A549 (cell line): ENCODE data around the gene FAM50A. TPM values are rescaled to one million over a fixed set of nuclear protein-coding genes. Genes with fewer than 3 reads are reported as not detected.
A peak's percentile ranks its signal among the peaks of the same experiment; 100 is the strongest.
"Not testable (repeated sequence)": the region's sequence is repeated elsewhere in the genome, so short reads cannot be mapped to it uniquely, and the experiment has no call there.

Experiments
- ATAC-seq, 2 experiments: fragments of 200-7000 bp in 1 of 2; fragments of >200 bp in 1 of 2; cut with Nextera tagmentation in 1 of 2; cut with Tn5 transposase in 1 of 2; 3 replicates each; pipeline versions ENCODE4 v1.8.0 to v1.9.1; 2018 to 2020; ENCODE audit warnings: mild to moderate bottlenecking in 1 of 2, moderate library complexity in 1 of 2
- CTCF ChIA-PET: fragments of 300-600 bp; sonication (Branson Sonifier 250); formaldehyde crosslinking; extraction: SDS; loops from one replicate; lab custom pipeline; 2021; ENCODE audit warnings: antibody characterized with exemption, inconsistent platforms; lab: Yijun Ruan, JAX
- POLR2A ChIA-PET: fragments of 350-600 bp; formaldehyde crosslinking; extraction: SDS; loops from one replicate; lab custom pipeline; 2021; ENCODE audit warnings: antibody characterized with exemption, inconsistent platforms; lab: Yijun Ruan, JAX
- DNase-seq, 2 experiments: peaks; one replicate each; pipeline versions ENCODE4 v3.0.0 to v3.0.0-alpha.2; 2011 to 2016; ENCODE audit warnings: low read depth in 1 of 2, low spot score in 1 of 2
- FAIRE-seq: peaks from 2 replicates; lab custom pipeline; 2011; peaks lifted over from hg19 to GRCh38; lab: Jason Lieb, UNC
- H3K27ac ChIP-seq, 2 experiments: fragments of >200 bp; sonication (Bioruptor Twin); formaldehyde crosslinking; 3 replicates each; pipeline ENCODE4 v1.5.1; 2016 to 2017
- H3K4me1 ChIP-seq: fragments of >200 bp; sonication (Bioruptor Twin); formaldehyde crosslinking; 3 replicates; pipeline ENCODE4 v1.6.1; 2016
- H3K4me2 ChIP-seq: fragments of >200 bp; sonication (Bioruptor Twin); formaldehyde crosslinking; 3 replicates; pipeline ENCODE4 v1.6.1; 2016
- H3K4me3 ChIP-seq: fragments of >200 bp; sonication (Bioruptor Twin); formaldehyde crosslinking; 3 replicates; pipeline ENCODE4 v1.5.1; 2016
- H3K9me3 ChIP-seq: fragments of >200 bp; sonication (Bioruptor Twin); formaldehyde crosslinking; 3 replicates; pipeline ENCODE4 v1.6.1; 2016
- CBX2 ChIP-seq: fragments of 200-600 bp; sonication (generic); IDR thresholded peaks from 2 replicates; pipeline ENCODE4 v1.6.1; 2016; ENCODE audit warnings: low read depth, mild to moderate bottlenecking, borderline replicate concordance
- CBX8 ChIP-seq: fragments of 200-600 bp; sonication (generic); IDR thresholded peaks from 2 replicates; pipeline ENCODE4 v1.6.1; 2016
- CEBPB ChIP-seq, 2 experiments: fragments of >200 bp in 1 of 2; sonication (Bioruptor Twin) in 1 of 2; formaldehyde crosslinking in 1 of 2; IDR thresholded peaks; 2 replicates each; pipeline ENCODE4 v1.6.1; 2012 to 2016
- CHD4 ChIP-seq: fragments of 200-600 bp; sonication (generic); IDR thresholded peaks from 2 replicates; pipeline ENCODE4 v1.6.1; 2016; ENCODE audit warnings: antibody characterized with exemption, mild to moderate bottlenecking, borderline replicate concordance
- EHF ChIP-seq: fragments of 250-450 bp; sonication (Bioruptor Pico); IDR thresholded peaks from 2 replicates; pipeline ENCODE4 v1.5.0; 2020; ENCODE audit warnings: mild to moderate bottlenecking
- EHMT2 ChIP-seq: fragments of 200-600 bp; sonication (generic); IDR thresholded peaks from 2 replicates; pipeline ENCODE4 v1.6.1; 2016; ENCODE audit warnings: antibody characterized with exemption, low read depth, mild to moderate bottlenecking, moderate library complexity
- EP300 ChIP-seq, 2 experiments: fragments of >200 bp; sonication (Bioruptor Twin); formaldehyde crosslinking; IDR thresholded peaks; 2 replicates in 1 of 2; 3 replicates in 1 of 2; pipeline ENCODE4 v1.6.1; 2016 to 2017
- GATA3 ChIP-seq: IDR thresholded peaks from 2 replicates; pipeline ENCODE4 v1.6.1; 2012; ENCODE audit warnings: borderline replicate concordance
- HOXA7 ChIP-seq: fragments of 250-450 bp; sonication (Bioruptor Pico); IDR thresholded peaks from 2 replicates; pipeline ENCODE4 v1.5.0; 2020; ENCODE audit warnings: mild to moderate bottlenecking, moderate library complexity
- HOXB13 ChIP-seq: fragments of 250-450 bp; sonication (Bioruptor Pico); IDR thresholded peaks from 2 replicates; pipeline ENCODE4 v1.5.0; 2020; ENCODE audit warnings: low read depth, mild to moderate bottlenecking, moderate library complexity
- JUN ChIP-seq, 2 experiments: fragments of >200 bp; sonication (Bioruptor Twin); formaldehyde crosslinking; IDR thresholded peaks; 2 replicates in 1 of 2; 3 replicates in 1 of 2; pipeline ENCODE4 v1.6.1; 2016 to 2017
- JUNB ChIP-seq: fragments of >200 bp; sonication (Bioruptor Twin); formaldehyde crosslinking; IDR thresholded peaks from 2 replicates; pipeline ENCODE4 v1.6.1; 2016
- MAX ChIP-seq: IDR thresholded peaks from 2 replicates; pipeline ENCODE4 v1.6.1; 2012
- MAZ ChIP-seq: fragments of 150-350 bp; IDR thresholded peaks from 2 replicates; pipeline ENCODE4 v1.6.1; 2014; ENCODE audit warnings: antibody characterized with exemption, low read depth, low read length, borderline replicate concordance
- PHF8 ChIP-seq: fragments of 200-600 bp; sonication (generic); IDR thresholded peaks from 2 replicates; pipeline ENCODE4 v1.6.1; 2016; ENCODE audit warnings: low read depth, mild to moderate bottlenecking, antibody characterized with exemption, moderate library complexity, borderline replicate concordance
- POLR2A ChIP-seq: IDR thresholded peaks from 2 replicates; pipeline ENCODE4 v1.6.1; 2012; ENCODE audit warnings: mild to moderate bottlenecking, low read length
- POLR2AphosphoS2 ChIP-seq: conservative IDR thresholded peaks from 2 replicates; pipeline ENCODE4 v1.6.1; 2012; ENCODE audit warnings: low read length, improper control_type of control experiment, inconsistent platforms
- RCOR1 ChIP-seq: fragments of 150-350 bp; IDR thresholded peaks from 2 replicates; pipeline ENCODE4 v1.6.1; 2014; ENCODE audit warnings: antibody characterized with exemption, low read length, low read depth
- RNF2 ChIP-seq: fragments of 200-600 bp; sonication (generic); IDR thresholded peaks from 2 replicates; pipeline ENCODE4 v1.6.1; 2016; ENCODE audit warnings: low read depth, mild to moderate bottlenecking, antibody characterized with exemption, moderate library complexity, borderline replicate concordance
- SREBF2 ChIP-seq: fragments of 450-650 bp; IDR thresholded peaks from 2 replicates; pipeline ENCODE4 v1.6.1; 2014; ENCODE audit warnings: mild to moderate bottlenecking, moderate library complexity
- TFCP2L1 ChIP-seq: fragments of 250-450 bp; sonication (Bioruptor Pico); IDR thresholded peaks from 2 replicates; pipeline ENCODE4 v1.5.0; 2021; ENCODE audit warnings: mild to moderate bottlenecking
- ZC3H11A ChIP-seq: fragments of 450-650 bp; IDR thresholded peaks from 2 replicates; pipeline ENCODE4 v1.6.1; 2014; ENCODE audit warnings: antibody characterized with exemption, mild to moderate bottlenecking
- WGBS: methylation state at CpG from one replicate; pipeline ENCODE4 v1.1.6; 2017; ENCODE audit errors: missing lambda C conversion rate; 5-methylcytosine and 5-hydroxymethylcytosine counted together
- polyA minus RNA-seq: library from RNA; depleted of rRNA, polyadenylated mRNA; stranded (reverse); fragments of >200 nt; gene quantifications from 2 replicates; pipeline ENCODE4 v1.2.3, GENCODE V29; 2011; rRNA and poly(A)+ RNA removed
- polyA plus RNA-seq, 4 experiments: library from polyadenylated mRNA; depleted of rRNA in 3 of 4; stranded (reverse); fragments of >200 nt; fragmentation: RNase III in 1 of 4; extraction: RNeasy Plus Mini Kit Qiagen cat#74134 plus additional on column Dnase treatment in 1 of 4; gene quantifications; 2 replicates in 3 of 4; 3 replicates in 1 of 4; pipeline ENCODE4 v1.2.3, GENCODE V29; 2011 to 2017
- TF ChIP-seq, protein P1 (sequence below): fragments of >200 bp; sonication (Bioruptor Twin); formaldehyde crosslinking; IDR thresholded peaks from 3 replicates; pipeline ENCODE4 v1.6.1; 2016

FAM50A gene, protein sequence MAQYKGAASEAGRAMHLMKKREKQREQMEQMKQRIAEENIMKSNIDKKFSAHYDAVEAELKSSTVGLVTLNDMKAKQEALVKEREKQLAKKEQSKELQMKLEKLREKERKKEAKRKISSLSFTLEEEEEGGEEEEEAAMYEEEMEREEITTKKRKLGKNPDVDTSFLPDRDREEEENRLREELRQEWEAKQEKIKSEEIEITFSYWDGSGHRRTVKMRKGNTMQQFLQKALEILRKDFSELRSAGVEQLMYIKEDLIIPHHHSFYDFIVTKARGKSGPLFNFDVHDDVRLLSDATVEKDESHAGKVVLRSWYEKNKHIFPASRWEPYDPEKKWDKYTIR
- polyA plus RNA-seq (2011; rRNA removed) (55.1 and 57.8 TPM in 2 replicates), polyA plus RNA-seq (2017; fragmentation: RNase III; extraction: RNeasy Plus Mini Kit Qiagen cat#74134 plus additional on column Dnase treatment) (105 to 123 TPM (median 121 TPM) in 3 replicates), polyA minus RNA-seq (53.1 and 61.2 TPM in 2 replicates)
- 84.5 and 102 TPM in 2 replicates for polyA plus RNA-seq (2012; cell fraction: cytosol; rRNA removed)
- polyA plus RNA-seq (2012; cell fraction: nucleus; rRNA removed): 91.4 and 116 TPM in 2 replicates

GRCh38 chrX:154443992-154444754 is at the start of gene FAM50A:
Gene FAM50A, plus strand, starts transcription at chrX:154444141. Its CDS starts 95 bp downstream, at chrX:154444236.
- Histone ChIP-seq H3K4me2 (peak within 1 kb of the TSS; percentile 99), H3K4me1 (peaks cover 12% of the 10 kb centered on the region), H3K27ac (peak within 1 kb of the TSS; percentile 92 to 96), H3K9me3 (no peaks in the 10 kb centered on the region), H3K4me3 (peak within 1 kb of the TSS; percentile 99)
- 0% methylated on average over 5 of the region's 94 CpGs for whole genome bisulfite sequencing
- ChIA-PET CTCF (interaction anchor here (1.0 to 3.0 kb wide), 2 partner anchors 9 to 71 kb away, joined by 3 to 11 read pairs; no protein-coding TSS in a partner anchor), POLR2A (interaction anchor here (0.7 kb wide), 1 partner anchor 10 kb away, joined by 3 read pairs; no protein-coding TSS in a partner anchor)
- peak; percentile 54 to 79 for DNase-seq
- no peak for FAIRE-seq
- no peak for TF ChIP-seq EHF (CRISPR knock-in tag)
- no peak for TF ChIP-seq RCOR1
- peak; percentile 37 to 56; a peak in 2 of 5 replicates for TF ChIP-seq JUN (IDR thresholded peaks at IDR 0.05)
- TF ChIP-seq HOXB13 (CRISPR knock-in tag): no peak
- TF ChIP-seq MAX: peak; percentile 15; the same call in 1 of the 2 replicates
- TF ChIP-seq GATA3: no peak
- no peak for TF ChIP-seq MAZ
- TF ChIP-seq CEBPB (IDR thresholded peaks at IDR 0.05): no peak
- no peak for TF ChIP-seq EP300 (IDR thresholded peaks at IDR 0.05)
- TF ChIP-seq SREBF2: no peak
- TF ChIP-seq JUNB: no peak
- no peak for TF ChIP-seq ZC3H11A
- no peak for TF ChIP-seq HOXA7 (CRISPR knock-in tag)
- peak; percentile 29; the same call in 1 of the 2 replicates for TF ChIP-seq POLR2A
- TF ChIP-seq EHMT2: no peak
- TF ChIP-seq, protein P1, sequence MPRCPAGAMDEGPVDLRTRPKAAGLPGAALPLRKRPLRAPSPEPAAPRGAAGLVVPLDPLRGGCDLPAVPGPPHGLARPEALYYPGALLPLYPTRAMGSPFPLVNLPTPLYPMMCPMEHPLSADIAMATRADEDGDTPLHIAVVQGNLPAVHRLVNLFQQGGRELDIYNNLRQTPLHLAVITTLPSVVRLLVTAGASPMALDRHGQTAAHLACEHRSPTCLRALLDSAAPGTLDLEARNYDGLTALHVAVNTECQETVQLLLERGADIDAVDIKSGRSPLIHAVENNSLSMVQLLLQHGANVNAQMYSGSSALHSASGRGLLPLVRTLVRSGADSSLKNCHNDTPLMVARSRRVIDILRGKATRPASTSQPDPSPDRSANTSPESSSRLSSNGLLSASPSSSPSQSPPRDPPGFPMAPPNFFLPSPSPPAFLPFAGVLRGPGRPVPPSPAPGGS: 0 out of 3 replicates have a peak, but pooled peaks have one; percentile 32
- ATAC-seq: peak; percentile 79 to 87

- FAIRE-seq, DNase-seq, POLR2A ChIA-PET, ATAC-seq, H3K9me3 ChIP-seq: not testable (repeated sequence)
- WGBS: 92% methylated on average over 15 of the region's 17 CpGs
- H3K4me3 ChIP-seq: peak overlapping the region; percentile 88
- CTCF ChIA-PET: interaction anchor here (1.2 to 4.7 kb wide), 2 partner anchors 22 to 23 kb away, joined by 7 to 28 read pairs; partner anchors contain the start of gene FLNA
- H3K4me1 ChIP-seq: peaks cover 15% of the 10 kb centered on the region; the same call in 2 of the 3 replicates
- peak overlapping the region; percentile 96 to 100 for H3K27ac ChIP-seq
- H3K4me2 ChIP-seq: peak overlapping the region; percentile 76
Measured at GRCh38 chrX:154396363-154396762, 47.6 kb upstream of the FAM50A start.

- TF ChIP-seq CHD4 (no peak), CBX2 (no peak), RNF2 (no peak), TFCP2L1 (CRISPR knock-in tag) (no peak), POLR2A (peak; percentile 49), PHF8 (peak; percentile 30; the same call in 1 of the 2 replicates), CBX8 (no peak), POLR2AphosphoS2 (no peak)
- TF ChIP-seq, protein P1: no peak
Measured at GRCh38 chrX:154396973-154397887, 46.7 kb upstream of the FAM50A start.

More at GRCh38 chrX:154396973-154397887, 46.7 kb upstream of the FAM50A start:
- WGBS: under 1% methylated on average over 19 of the region's 53 CpGs
- ChIA-PET POLR2A (interaction anchor here (0.6 to 2.1 kb wide), 18 partner anchors 10 to 146 kb away, joined by 3 to 19 read pairs (median 4); partner anchors contain the start of genes ATP6AP1, DNASE1L1, EMD and PLXNA3), CTCF (interaction anchor here (0.5 to 4.7 kb wide), 8 partner anchors 10 to 90 kb away, joined by 3 to 28 read pairs (median 4); partner anchors contain the start of genes DNASE1L1, FLNA and TAFAZZIN)
- H3K27ac ChIP-seq: peak overlapping the region; percentile 96 to 100
- peak overlapping the region; percentile 76 for H3K4me2 ChIP-seq
- FAIRE-seq (no peak), DNase-seq (peak; percentile 61 to 82), ATAC-seq (peak; percentile 63 to 81)
- H3K9me3 ChIP-seq: no peaks in the 10 kb centered on the region
- peaks cover 18% of the 10 kb centered on the region; the same call in 2 of the 3 replicates for H3K4me1 ChIP-seq
- peak overlapping the region; percentile 88 for H3K4me3 ChIP-seq
